ENCODE results near the gene APC.

Gene APC

DNA sequence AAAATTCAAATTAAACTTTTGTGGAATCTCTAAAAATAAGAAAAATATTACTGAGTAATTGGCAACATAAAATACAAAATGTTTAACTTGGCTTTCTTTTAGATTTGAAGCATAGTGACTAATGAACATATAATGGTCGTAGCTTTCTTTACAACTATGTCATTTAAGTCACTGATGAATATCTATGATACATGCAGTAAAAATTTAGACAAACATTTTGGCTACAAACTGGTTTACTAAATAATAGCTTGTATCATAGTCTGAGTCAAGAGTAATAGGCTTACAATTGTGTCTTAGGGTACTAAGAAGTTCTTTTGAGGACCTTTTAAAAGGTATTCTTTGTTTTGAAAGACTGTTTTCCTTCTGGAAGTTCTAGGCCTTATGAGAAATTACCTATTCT is 2.0 kb upstream of the APC start:
- ChIA-PET CTCF (no interaction called here), POLR2A (interaction anchor here (1.4 kb wide), 1 partner anchor 575 kb away, joined by 3 read pairs; no protein-coding TSS in a partner anchor)
- DNase-seq (ENCODE audit: extremely low spot score), result no peak
- TF ChIP-seq ZNF384 (IDR thresholded peaks at IDR 0.05) (no peak), FOXM1 (IDR thresholded peaks at IDR 0.05; ENCODE audit: borderline replicate concordance) (no peak), FOXA1 (IDR thresholded peaks at IDR 0.05) (no peak), CTBP1 (IDR thresholded peaks at IDR 0.05; ENCODE audit: borderline replicate concordance) (no peak), ARNT (IDR thresholded peaks at IDR 0.05) (no peak), HDGF (IDR thresholded peaks at IDR 0.05; ENCODE audit: borderline replicate concordance) (no peak), SP1 (IDR thresholded peaks at IDR 0.05) (no peak), BHLHE40 (IDR thresholded peaks at IDR 0.05; ENCODE audit: borderline replicate concordance) (no peak), NFRKB (IDR thresholded peaks at IDR 0.05) (no peak), TARDBP (IDR thresholded peaks at IDR 0.05) (no peak), ELF4 (IDR thresholded peaks at IDR 0.05) (no peak)
- TF ChIP-seq, protein P1, sequence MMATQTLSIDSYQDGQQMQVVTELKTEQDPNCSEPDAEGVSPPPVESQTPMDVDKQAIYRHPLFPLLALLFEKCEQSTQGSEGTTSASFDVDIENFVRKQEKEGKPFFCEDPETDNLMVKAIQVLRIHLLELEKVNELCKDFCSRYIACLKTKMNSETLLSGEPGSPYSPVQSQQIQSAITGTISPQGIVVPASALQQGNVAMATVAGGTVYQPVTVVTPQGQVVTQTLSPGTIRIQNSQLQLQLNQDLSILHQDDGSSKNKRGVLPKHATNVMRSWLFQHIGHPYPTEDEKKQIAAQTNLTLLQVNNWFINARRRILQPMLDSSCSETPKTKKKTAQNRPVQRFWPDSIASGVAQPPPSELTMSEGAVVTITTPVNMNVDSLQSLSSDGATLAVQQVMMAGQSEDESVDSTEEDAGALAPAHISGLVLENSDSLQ (IDR thresholded peaks at IDR 0.05), result no peak

DNA sequence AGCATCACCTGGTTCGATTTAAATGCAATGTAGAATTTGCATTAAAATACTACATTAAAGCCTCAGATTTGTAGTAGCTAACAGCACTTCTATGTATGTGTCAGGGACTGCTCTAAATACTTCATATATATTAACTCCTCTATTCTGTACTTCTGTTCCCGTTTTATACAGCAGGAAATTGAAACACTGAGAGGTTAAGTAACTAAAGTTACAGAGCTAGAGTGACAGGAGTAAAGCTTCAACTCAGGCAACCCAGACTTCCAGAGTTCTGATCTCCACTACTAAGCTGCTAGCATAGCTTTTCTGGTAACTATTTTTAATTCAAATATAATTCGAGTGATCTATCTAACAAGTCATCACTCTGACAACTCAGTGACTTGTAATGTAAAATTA is 619 bp upstream of the APC start:
- no peak for DNase-seq (ENCODE audit: extremely low spot score)
- CTCF ChIA-PET, result interaction anchor here (0.9 to 1.4 kb wide), 3 partner anchors 9 to 186 kb away, joined by 3 to 4 read pairs (median 3); no protein-coding TSS in a partner anchor
- no peak for TF ChIP-seq ELF4 (IDR thresholded peaks at IDR 0.05)
- no peak for TF ChIP-seq BHLHE40 (IDR thresholded peaks at IDR 0.05; ENCODE audit: borderline replicate concordance)
- TF ChIP-seq FOXM1 (IDR thresholded peaks at IDR 0.05; ENCODE audit: borderline replicate concordance), result no peak
- no peak for TF ChIP-seq NFRKB (IDR thresholded peaks at IDR 0.05)
- no peak for TF ChIP-seq SP1 (IDR thresholded peaks at IDR 0.05)
- no peak for TF ChIP-seq HDGF (IDR thresholded peaks at IDR 0.05; ENCODE audit: borderline replicate concordance)
- TF ChIP-seq TARDBP (IDR thresholded peaks at IDR 0.05), result no peak
- no peak for TF ChIP-seq ZNF384 (IDR thresholded peaks at IDR 0.05)
- TF ChIP-seq FOXK2 (IDR thresholded peaks at IDR 0.05), result no peak
- TF ChIP-seq CTBP1 (IDR thresholded peaks at IDR 0.05; ENCODE audit: borderline replicate concordance), result no peak
- TF ChIP-seq ARNT (IDR thresholded peaks at IDR 0.05), result no peak
- TF ChIP-seq, protein P1 (IDR thresholded peaks at IDR 0.05), result no peak; the same call in 1 of the 2 replicates
- no peak for TF ChIP-seq SUZ12 (IDR thresholded peaks at IDR 0.05)
- TF ChIP-seq LEF1 (IDR thresholded peaks at IDR 0.05; ENCODE audit: borderline replicate concordance), result no peak
- no peak for TF ChIP-seq L3MBTL2 (conservative IDR thresholded peaks at IDR 0.05)
- POLR2A ChIA-PET, result interaction anchor here (1.0 to 1.9 kb wide), 4 partner anchors 16 to 184 kb away, joined by 3 to 13 read pairs (median 4); no protein-coding TSS in a partner anchor

DNA sequence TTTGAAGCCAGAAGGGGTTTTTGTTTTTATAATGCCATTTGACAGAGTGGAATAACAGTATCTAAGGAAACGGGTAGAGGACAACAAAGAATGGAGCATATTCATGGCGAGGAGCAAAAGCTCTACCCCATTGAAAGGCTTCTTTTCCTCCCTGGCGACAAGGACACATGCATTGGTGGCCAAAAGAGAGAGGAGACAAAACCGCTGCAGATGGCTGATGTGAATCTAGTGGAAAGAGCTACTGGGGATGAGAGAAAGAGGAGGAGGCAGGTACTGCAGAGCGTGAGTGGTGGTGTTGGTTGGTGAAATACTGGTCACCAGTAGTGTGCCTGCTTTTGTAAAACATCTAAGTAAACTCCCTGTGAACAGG is 491 bp downstream of the APC start:
- DNase-seq (ENCODE audit: extremely low spot score), result peak; percentile 17
- POLR2A ChIA-PET, result interaction anchor here (1.0 to 1.9 kb wide), 7 partner anchors 9 to 238 kb away, joined by 3 to 13 read pairs (median 3); partner anchors contain the start of gene DCP2
- TF ChIP-seq FOXA1 (IDR thresholded peaks at IDR 0.05), result no peak
- no peak for TF ChIP-seq ELF4 (IDR thresholded peaks at IDR 0.05)
- TF ChIP-seq ARNT (IDR thresholded peaks at IDR 0.05), result no peak
- no peak for TF ChIP-seq LEF1 (IDR thresholded peaks at IDR 0.05; ENCODE audit: borderline replicate concordance)
- TF ChIP-seq NFRKB (IDR thresholded peaks at IDR 0.05), result no peak
- no peak for TF ChIP-seq FOXM1 (IDR thresholded peaks at IDR 0.05; ENCODE audit: borderline replicate concordance)
- no peak for TF ChIP-seq SP1 (IDR thresholded peaks at IDR 0.05)
- no peak for TF ChIP-seq CTBP1 (IDR thresholded peaks at IDR 0.05; ENCODE audit: borderline replicate concordance)
- TF ChIP-seq TARDBP (IDR thresholded peaks at IDR 0.05), result no peak
- TF ChIP-seq ZNF384 (IDR thresholded peaks at IDR 0.05), result no peak
- TF ChIP-seq, protein P1 (IDR thresholded peaks at IDR 0.05), result no peak
- no peak for TF ChIP-seq SUZ12 (IDR thresholded peaks at IDR 0.05)
- no peak for TF ChIP-seq L3MBTL2 (conservative IDR thresholded peaks at IDR 0.05)
- no peak for TF ChIP-seq BHLHE40 (IDR thresholded peaks at IDR 0.05; ENCODE audit: borderline replicate concordance)
- no peak for TF ChIP-seq FOXK2 (IDR thresholded peaks at IDR 0.05)
- TF ChIP-seq HDGF (IDR thresholded peaks at IDR 0.05; ENCODE audit: borderline replicate concordance), result no peak
- CTCF ChIA-PET, result interaction anchor here (1.4 kb wide), 1 partner anchor 19 kb away, joined by 3 read pairs; no protein-coding TSS in a partner anchor

DNA sequence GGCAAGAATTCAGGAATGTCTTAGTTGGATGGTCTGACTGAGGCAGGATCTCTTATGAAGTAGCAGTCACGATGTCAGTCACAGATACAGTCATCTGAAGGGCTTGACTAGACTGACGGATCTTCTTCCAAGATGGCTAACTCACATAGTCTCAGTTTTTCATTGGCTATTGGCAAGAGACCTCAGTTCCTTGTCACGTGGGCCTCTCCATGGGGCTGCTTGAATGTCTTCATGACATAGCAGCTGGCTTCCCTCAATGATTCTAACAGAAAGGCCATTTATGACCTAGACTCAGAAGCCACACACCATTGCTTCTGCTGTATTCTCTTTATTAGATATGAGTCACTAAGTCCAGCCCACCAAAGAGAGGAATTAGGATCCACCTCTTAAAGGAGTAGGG is 4.7 kb downstream of the APC start:
- TF ChIP-seq CTBP1 (IDR thresholded peaks at IDR 0.05; ENCODE audit: borderline replicate concordance) (no peak), SUZ12 (IDR thresholded peaks at IDR 0.05) (no peak), TARDBP (IDR thresholded peaks at IDR 0.05) (no peak)
- DNase-seq (ENCODE audit: extremely low spot score), result no peak
- ChIA-PET POLR2A (no interaction called here), CTCF (interaction anchor here (1.3 kb wide), 1 partner anchor 15 kb away, joined by 5 read pairs; no protein-coding TSS in a partner anchor)

DNA sequence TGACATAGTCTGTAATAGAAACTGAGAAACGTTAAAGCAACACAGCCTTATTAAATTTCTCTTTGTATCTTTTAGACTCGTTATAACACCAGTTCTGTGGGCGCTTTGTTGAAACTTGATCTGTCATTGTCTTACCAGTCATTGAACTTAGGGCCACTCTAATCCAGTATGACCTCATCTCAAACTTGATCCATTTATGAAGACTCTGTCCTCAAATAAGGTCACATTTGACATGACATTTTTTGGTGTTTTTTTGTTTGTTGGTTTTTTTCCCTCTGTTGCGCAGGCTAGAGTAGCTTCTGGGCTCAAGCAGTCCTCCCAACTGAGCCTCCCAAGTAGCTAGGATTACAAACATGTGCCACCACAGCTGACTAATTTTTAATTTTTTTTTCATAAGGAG is 5.9 kb downstream of the APC start:
- TF ChIP-seq L3MBTL2 (conservative IDR thresholded peaks at IDR 0.05) (no peak), SUZ12 (IDR thresholded peaks at IDR 0.05) (no peak), ELF4 (IDR thresholded peaks at IDR 0.05) (no peak), CTBP1 (IDR thresholded peaks at IDR 0.05; ENCODE audit: borderline replicate concordance) (no peak), FOXA1 (IDR thresholded peaks at IDR 0.05) (no peak)
- TF ChIP-seq, protein P1 (IDR thresholded peaks at IDR 0.05), result no peak
- ChIA-PET CTCF (interaction anchor here (1.3 kb wide), 1 partner anchor 14 kb away, joined by 5 read pairs; no protein-coding TSS in a partner anchor), POLR2A (no interaction called here)
- DNase-seq (ENCODE audit: extremely low spot score), result no peak

DNA sequence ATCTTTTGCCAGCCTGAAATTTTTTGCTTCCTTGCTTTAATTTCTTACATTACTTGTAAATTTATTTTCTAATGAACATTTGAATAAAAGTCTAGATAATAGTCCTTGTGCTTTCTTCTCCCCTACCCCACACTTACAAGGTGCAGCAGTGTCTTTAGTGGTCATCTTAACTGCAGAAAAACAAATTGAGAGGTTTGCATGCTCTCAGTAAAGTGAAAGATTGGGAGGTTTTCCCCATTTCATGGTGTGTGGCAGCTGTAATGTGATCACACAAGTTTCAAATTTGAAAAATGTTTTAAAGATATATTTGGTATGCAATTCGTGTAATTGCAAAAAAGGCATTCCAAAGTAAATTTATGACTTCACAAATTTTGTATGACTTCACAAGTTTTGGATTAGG is 14.7 kb downstream of the APC start:
- TF ChIP-seq SP1 (IDR thresholded peaks at IDR 0.05) (no peak), TARDBP (IDR thresholded peaks at IDR 0.05) (no peak), FOXK2 (IDR thresholded peaks at IDR 0.05) (no peak), NFRKB (IDR thresholded peaks at IDR 0.05) (no peak), FOXM1 (IDR thresholded peaks at IDR 0.05; ENCODE audit: borderline replicate concordance) (no peak), ARNT (IDR thresholded peaks at IDR 0.05) (no peak), CTBP1 (IDR thresholded peaks at IDR 0.05; ENCODE audit: borderline replicate concordance) (no peak), HDGF (IDR thresholded peaks at IDR 0.05; ENCODE audit: borderline replicate concordance) (no peak), BHLHE40 (IDR thresholded peaks at IDR 0.05; ENCODE audit: borderline replicate concordance) (no peak), ZNF384 (IDR thresholded peaks at IDR 0.05) (no peak), FOXA1 (IDR thresholded peaks at IDR 0.05) (no peak), L3MBTL2 (conservative IDR thresholded peaks at IDR 0.05) (no peak), SUZ12 (IDR thresholded peaks at IDR 0.05) (no peak), ELF4 (IDR thresholded peaks at IDR 0.05) (no peak), LEF1 (IDR thresholded peaks at IDR 0.05; ENCODE audit: borderline replicate concordance) (no peak)
- TF ChIP-seq, protein P1 (IDR thresholded peaks at IDR 0.05), result no peak
- ChIA-PET POLR2A (no interaction called here), CTCF (interaction anchor here (0.7 kb wide), 1 partner anchor 40 kb away, joined by 3 read pairs; no protein-coding TSS in a partner anchor)
- DNase-seq (ENCODE audit: extremely low spot score), result no peak

All from HEK293T (cell line).